Subcutaneous adipose tissue (tissue), 4 donors: ENCODE measurements around the gene SEPSECS. TPM values are rescaled to one million over a fixed set of nuclear protein-coding genes. Genes with fewer than 3 reads are reported as not detected.

Experiments used
- total RNA-seq, 4 donors: library from RNA; depleted of rRNA; stranded (reverse); fragments of >200 nt; gene quantifications; one replicate each; pipeline ENCODE4 v1.1.0, GENCODE V29; 2016
- TF ChIP-seq, protein P1 (sequence below): fragments of 450-650 bp; IDR thresholded peaks from one replicate; pipeline ENCODE4 v1.5.1; 2016; ENCODE audit warnings: low read depth, mild to moderate bottlenecking, control low read depth, antibody characterized with exemption, moderate library complexity

The SEPSECS gene
- total RNA-seq, 4 donors from 2014 or later: 10.9 to 14.7 (median 11.7) TPM

DNA sequence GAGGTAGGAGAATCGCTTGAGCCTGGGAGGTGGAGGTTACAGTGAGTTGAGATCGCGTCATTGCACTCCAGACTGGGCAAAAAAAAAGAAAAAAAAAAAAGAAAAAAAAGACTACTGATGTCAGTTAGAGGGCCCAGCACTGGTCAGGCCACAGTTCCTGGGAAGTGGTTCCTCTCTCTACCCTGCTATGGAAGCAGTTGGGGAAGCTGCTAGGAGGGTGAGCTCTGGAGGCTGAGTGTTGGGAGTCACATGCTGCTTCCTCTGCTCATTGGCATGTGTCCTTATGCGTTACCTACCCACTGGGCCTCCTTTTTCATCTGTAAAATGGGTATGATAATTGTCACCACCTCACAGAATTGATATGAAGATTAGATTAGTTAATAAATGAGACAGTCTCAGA is 50.7 kb downstream of the SEPSECS start:
- TF ChIP-seq, protein P1, sequence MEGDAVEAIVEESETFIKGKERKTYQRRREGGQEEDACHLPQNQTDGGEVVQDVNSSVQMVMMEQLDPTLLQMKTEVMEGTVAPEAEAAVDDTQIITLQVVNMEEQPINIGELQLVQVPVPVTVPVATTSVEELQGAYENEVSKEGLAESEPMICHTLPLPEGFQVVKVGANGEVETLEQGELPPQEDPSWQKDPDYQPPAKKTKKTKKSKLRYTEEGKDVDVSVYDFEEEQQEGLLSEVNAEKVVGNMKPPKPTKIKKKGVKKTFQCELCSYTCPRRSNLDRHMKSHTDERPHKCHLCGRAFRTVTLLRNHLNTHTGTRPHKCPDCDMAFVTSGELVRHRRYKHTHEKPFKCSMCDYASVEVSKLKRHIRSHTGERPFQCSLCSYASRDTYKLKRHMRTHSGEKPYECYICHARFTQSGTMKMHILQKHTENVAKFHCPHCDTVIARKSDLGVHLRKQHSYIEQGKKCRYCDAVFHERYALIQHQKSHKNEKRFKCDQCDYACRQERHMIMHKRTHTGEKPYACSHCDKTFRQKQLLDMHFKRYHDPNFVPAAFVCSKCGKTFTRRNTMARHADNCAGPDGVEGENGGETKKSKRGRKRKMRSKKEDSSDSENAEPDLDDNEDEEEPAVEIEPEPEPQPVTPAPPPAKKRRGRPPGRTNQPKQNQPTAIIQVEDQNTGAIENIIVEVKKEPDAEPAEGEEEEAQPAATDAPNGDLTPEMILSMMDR: no peak

- TF ChIP-seq, protein P1: no peak
These were observed 51.7 kb downstream of the SEPSECS start for GRCh38 chr4:25108556-25108955.

- TF ChIP-seq, protein P1: no peak
These were observed 52.3 kb downstream of the SEPSECS start for GRCh38 chr4:25107827-25108516.

- TF ChIP-seq, protein P1: no peak
These were observed 53.7 kb downstream of the SEPSECS start for GRCh38 chr4:25106363-25107151.

GRCh38 chr4:25104591-25104990 is 55.7 kb downstream of the SEPSECS start:
- TF ChIP-seq, protein P1: no peak

DNA sequence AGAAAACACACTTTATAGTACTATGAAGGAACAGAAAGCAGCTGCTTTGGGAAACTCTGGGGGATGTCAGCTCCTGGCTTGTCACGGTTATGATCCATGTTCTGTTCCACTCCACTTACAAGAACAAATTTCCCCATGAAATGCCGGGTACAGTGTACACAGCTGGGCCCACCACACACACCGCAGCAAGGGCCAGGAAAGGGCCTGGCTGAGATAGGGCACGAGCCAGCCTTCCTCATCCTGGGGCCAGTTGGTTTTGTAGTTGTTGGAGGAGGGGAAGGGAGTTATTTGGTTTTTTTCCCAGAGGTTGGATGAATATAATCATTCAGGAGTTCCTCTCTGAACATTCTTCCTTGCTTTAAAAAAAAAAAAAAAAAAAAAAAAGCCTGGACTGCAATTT is 56.8 kb downstream of the SEPSECS start:
- TF ChIP-seq, protein P1: no peak

GRCh38 chr4:25101836-25102235 is 58.4 kb downstream of the SEPSECS start:
- TF ChIP-seq, protein P1: no peak
